Tibial nerve (tissue), 4 donors: ENCODE measurements around the gene TUFM. TPM values are rescaled to one million over a fixed set of nuclear protein-coding genes. Genes with fewer than 3 reads are reported as not detected.
A peak's percentile ranks its signal among the peaks of the same experiment; 100 is the strongest.

ENCODE experiments used
- DNase-seq, 2 donors: peaks; one replicate each; pipeline ENCODE4 v3.0.0-alpha.2; 2019; ENCODE audit warnings: low spot score in 2 of 2
- H3K27ac ChIP-seq, 4 donors: fragments of 200-600 bp; sonication (generic) in 3 of 4; one replicate each; pipeline ENCODE4 v1.5.1; 2017 to 2019; ENCODE audit warnings: mild to moderate bottlenecking in 1 of 4
- H3K27me3 ChIP-seq, 2 donors: fragments of 200-600 bp; sonication (generic) in 1 of 2; one replicate each; pipeline versions ENCODE4 v1.5.1 to v1.6.0; 2017 to 2019
- H3K36me3 ChIP-seq, 3 donors: fragments of 200-600 bp; sonication (generic); one replicate each; pipeline ENCODE4 v1.5.1; 2018 to 2019
- H3K4me1 ChIP-seq, 4 donors: fragments of 200-600 bp; sonication (generic) in 3 of 4; one replicate each; pipeline ENCODE4 v1.5.1; 2017 to 2019
- H3K4me3 ChIP-seq, 4 donors: fragments of 200-600 bp; sonication (generic) in 3 of 4; one replicate each; pipeline ENCODE4 v1.5.1; 2017 to 2019; ENCODE audit warnings: mild to moderate bottlenecking in 1 of 4, moderate library complexity in 1 of 4
- H3K9me3 ChIP-seq, 4 donors: fragments of 200-600 bp; sonication (generic) in 3 of 4; one replicate each; pipeline ENCODE4 v1.5.1; 2017 to 2019
- CTCF ChIP-seq, 5 experiments: fragments of 200-600 bp in 3 of 5; fragments of 450-650 bp in 2 of 5; sonication (generic) in 3 of 5; IDR thresholded peaks; one replicate each; pipeline ENCODE4 v1.5.1; 2016 to 2019; ENCODE audit warnings: antibody characterized with exemption in 5 of 5, mild to moderate bottlenecking in 3 of 5, moderate library complexity in 2 of 5
- EP300 ChIP-seq, 2 donors: sonication (generic); formaldehyde crosslinking; IDR thresholded peaks; one replicate each; pipeline ENCODE4 v1.6.1; 2017; ENCODE audit warnings: antibody characterized with exemption in 2 of 2, mild to moderate bottlenecking in 1 of 2
- POLR2A ChIP-seq, 2 donors: fragments of 450-650 bp; IDR thresholded peaks; one replicate each; pipeline ENCODE4 v1.6.1; 2017; ENCODE audit warnings: antibody characterized with exemption in 2 of 2, mild to moderate bottlenecking in 2 of 2, moderate library complexity in 2 of 2
- WGBS, 2 donors: methylation state at CpG; one replicate each; pipeline ENCODE4 v1.1.5; 2018; 5-methylcytosine and 5-hydroxymethylcytosine counted together
- total RNA-seq, 4 donors: library from RNA; depleted of rRNA; stranded (reverse); fragments of >200 nt; gene quantifications; one replicate each; pipeline ENCODE4 v1.1.0, GENCODE V29; 2016

Gene TUFM
- total RNA-seq, 4 donors from 2014 or later, result 88.1 to 136 (median 116) TPM

DNA sequence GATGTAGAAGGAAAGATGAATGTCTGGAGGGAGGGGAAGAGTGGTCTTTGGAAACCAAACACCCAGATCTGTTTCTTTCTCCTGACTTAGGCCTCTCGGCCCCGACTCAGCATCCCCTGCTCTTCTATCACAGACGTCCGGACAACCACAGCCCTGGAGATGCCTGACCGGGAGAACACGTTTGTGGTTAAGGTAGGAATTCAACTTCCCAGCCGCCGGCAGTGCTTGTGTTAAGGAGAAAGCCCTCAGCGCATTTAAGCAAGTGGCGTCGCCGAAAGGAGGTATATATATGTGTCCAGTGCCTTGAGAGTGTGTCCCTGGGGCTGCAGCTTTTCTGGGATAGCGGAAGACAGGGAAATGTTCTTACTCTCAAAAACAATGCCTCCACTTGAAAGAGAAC, 21.1 kb upstream of the TUFM start:
- Histone ChIP-seq H3K27me3 (no peaks in the 10 kb centered on the region), H3K36me3 (peaks cover 0 to 67% (median 33%) of the 10 kb centered on the region in 3 donors), H3K4me3 (no peak overlapping the region), H3K27ac (no peak overlapping the region), H3K4me1 (peaks cover 0 to 32% (median 10%) of the 10 kb centered on the region in 4 donors), H3K9me3 (no peaks in the 10 kb centered on the region)
- TF ChIP-seq CTCF (IDR thresholded peaks at IDR 0.05) (no peak), EP300 (IDR thresholded peaks at IDR 0.05) (no peak), POLR2A (IDR thresholded peaks at IDR 0.05) (no peak)
- WGBS, 2 donors, result 91 to 92% methylated on average over 13 of the region's 13 CpGs
- DNase-seq, result no peak

- no peaks in the 10 kb centered on the region for H3K27me3 ChIP-seq
- no peaks in the 10 kb centered on the region for H3K9me3 ChIP-seq
- no peak overlapping the region for H3K4me3 ChIP-seq
- H3K36me3 ChIP-seq, result peaks cover 0 to 59% (median 33%) of the 10 kb centered on the region in 3 donors
- no peak for DNase-seq
- H3K27ac ChIP-seq, result no peak overlapping the region
- H3K4me1 ChIP-seq, result peaks cover 0 to 34% (median 10%) of the 10 kb centered on the region in 4 donors
- TF ChIP-seq CTCF (IDR thresholded peaks at IDR 0.05), result no peak
- TF ChIP-seq POLR2A (IDR thresholded peaks at IDR 0.05), result no peak
- no peak for TF ChIP-seq EP300 (IDR thresholded peaks at IDR 0.05)
- 73 to 82% methylated on average over 16 to 17 of the region's 17 CpGs for WGBS, 2 donors
Measured at GRCh38 chr16:28866454-28866804, 20.3 kb upstream of the TUFM start.

- Histone ChIP-seq H3K36me3 (peaks cover 0 to 54% (median 33%) of the 10 kb centered on the region in 3 donors), H3K9me3 (no peaks in the 10 kb centered on the region)
Measured at GRCh38 chr16:28865722-28866453, 19.7 kb upstream of the TUFM start.

GRCh38 chr16:28865001-28865688, 19.0 kb upstream of the TUFM start:
- H3K4me1 ChIP-seq, result peaks cover 0 to 34% (median 10%) of the 10 kb centered on the region in 4 donors
- no peak overlapping the region for H3K4me3 ChIP-seq
- TF ChIP-seq CTCF (IDR thresholded peaks at IDR 0.05) (no peak), EP300 (IDR thresholded peaks at IDR 0.05) (no peak)
- DNase-seq, result no peak
- H3K27me3 ChIP-seq, result no peaks in the 10 kb centered on the region
- WGBS, 2 donors, result 65 to 73% methylated on average over 12 of the region's 12 CpGs
- H3K27ac ChIP-seq, result peak overlapping the region in 1 of 4 donors; percentile 93
- H3K36me3 ChIP-seq, result peaks cover 0 to 46% (median 31%) of the 10 kb centered on the region in 3 donors
- H3K9me3 ChIP-seq, result no peaks in the 10 kb centered on the region

More at GRCh38 chr16:28865722-28866453, 19.7 kb upstream of the TUFM start:
- H3K27ac ChIP-seq, result no peak overlapping the region
- H3K27me3 ChIP-seq, result no peaks in the 10 kb centered on the region
- H3K4me1 ChIP-seq, result peaks cover 0 to 34% (median 10%) of the 10 kb centered on the region in 4 donors
- no peak overlapping the region for H3K4me3 ChIP-seq
- no peak for TF ChIP-seq EP300 (IDR thresholded peaks at IDR 0.05)
- no peak for TF ChIP-seq CTCF (IDR thresholded peaks at IDR 0.05)
- TF ChIP-seq POLR2A (IDR thresholded peaks at IDR 0.05), result no peak
- WGBS, 2 donors, result 59 to 64% methylated on average over 28 to 29 of the region's 32 CpGs
- DNase-seq, result no peak
